NT2/D1 (cell line): ENCODE measurements around the gene MCCC1.
"Not testable (repeated sequence)": the region's sequence is repeated elsewhere in the genome, so short reads cannot be mapped to it uniquely, and the experiment has no call there.

Experiments
- DNase-seq: peaks from one replicate; pipeline ENCODE4 v3.0.0-alpha.2; 2011; ENCODE audit warnings: low read depth, low spot score
- H3K27me3 ChIP-seq: 2 replicates; pipeline ENCODE4 v1.6.0; 2011; ENCODE audit warnings: mild to moderate bottlenecking; ENCODE audit not compliant: insufficient read length, insufficient read depth
- H3K36me3 ChIP-seq: 2 replicates; pipeline ENCODE4 v1.6.1; 2011; ENCODE audit warnings: mild to moderate bottlenecking, low read length, mixed read lengths; ENCODE audit not compliant: insufficient read depth, insufficient read length
- H3K4me1 ChIP-seq: 2 replicates; pipeline ENCODE4 v1.5.1; 2011; ENCODE audit not compliant: insufficient read depth, insufficient read length
- H3K4me3 ChIP-seq: 2 replicates; pipeline ENCODE4 v1.5.1; 2011; ENCODE audit warnings: low read depth; ENCODE audit not compliant: insufficient read length
- H3K9ac ChIP-seq: 2 replicates; pipeline ENCODE4 v1.6.0; 2011; ENCODE audit warnings: low read depth; ENCODE audit not compliant: insufficient read length
- H3K9me3 ChIP-seq: 2 replicates; pipeline ENCODE4 v1.5.1; 2011; ENCODE audit warnings: mild to moderate bottlenecking, low read length; ENCODE audit not compliant: insufficient read depth
- SUZ12 ChIP-seq: IDR thresholded peaks from 2 replicates; pipeline ENCODE4 v1.6.1; 2011; ENCODE audit not compliant: insufficient read length, insufficient read depth; ENCODE audit errors: extremely low read depth
- YY1 ChIP-seq: IDR thresholded peaks from 2 replicates; pipeline ENCODE4 v1.6.1; 2011; ENCODE audit not compliant: insufficient read length, insufficient read depth
- ZNF274 ChIP-seq: IDR thresholded peaks from 2 replicates; pipeline ENCODE4 v1.6.1; 2011; ENCODE audit warnings: mild to moderate bottlenecking, low read depth, low read length

MCCC1 gene

GRCh38 chr3:183069086-183069485 is 30.2 kb downstream of the MCCC1 start:
- no peaks in the 10 kb centered on the region for H3K4me1 ChIP-seq
- H3K4me3 ChIP-seq: no peak overlapping the region
- no peak overlapping the region for H3K9ac ChIP-seq
- H3K9me3 ChIP-seq: peaks cover 13% of the 10 kb centered on the region
- no peak for TF ChIP-seq YY1
- TF ChIP-seq SUZ12: no peak
- no peak for TF ChIP-seq ZNF274
- no peak for DNase-seq
- peaks cover 20% of the 10 kb centered on the region for H3K36me3 ChIP-seq
- H3K27me3 ChIP-seq: no peaks in the 10 kb centered on the region

- not testable (repeated sequence) for H3K4me1 ChIP-seq, H3K9ac ChIP-seq, H3K4me3 ChIP-seq, H3K27me3 ChIP-seq, DNase-seq
- peaks cover 20% of the 10 kb centered on the region for H3K36me3 ChIP-seq
- H3K9me3 ChIP-seq: peaks cover 13% of the 10 kb centered on the region
Observed at GRCh38 chr3:183066891-183067290, 32.4 kb downstream of the MCCC1 start.

DNA sequence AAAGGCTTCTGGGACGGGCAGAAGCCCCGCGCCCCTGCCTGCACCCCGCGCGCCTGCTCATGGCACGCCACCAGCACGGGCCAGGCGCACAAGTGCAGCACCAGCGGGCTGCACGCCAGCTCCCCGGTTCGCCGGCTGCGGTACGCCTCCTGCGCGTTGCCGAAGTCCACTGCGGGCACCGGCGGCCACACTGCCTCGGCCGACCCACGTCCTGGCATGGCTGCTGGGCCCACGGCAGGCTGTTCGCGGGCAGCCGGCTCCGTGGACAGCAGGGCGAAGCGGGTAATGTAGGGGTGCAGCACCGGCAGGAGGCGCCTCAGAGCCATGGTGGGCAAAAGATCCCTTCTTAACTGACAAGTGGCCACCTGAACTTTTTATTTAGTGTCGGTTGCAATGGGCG is 34.8 kb downstream of the MCCC1 start:
- H3K9ac ChIP-seq: no peak overlapping the region
- H3K36me3 ChIP-seq: peaks cover 4% of the 10 kb centered on the region
- TF ChIP-seq SUZ12: no peak
- H3K4me3 ChIP-seq: no peak overlapping the region
- peaks cover 3% of the 10 kb centered on the region for H3K4me1 ChIP-seq
- no peak for DNase-seq
- H3K9me3 ChIP-seq: peaks cover 13% of the 10 kb centered on the region
- H3K27me3 ChIP-seq: no peaks in the 10 kb centered on the region

DNA sequence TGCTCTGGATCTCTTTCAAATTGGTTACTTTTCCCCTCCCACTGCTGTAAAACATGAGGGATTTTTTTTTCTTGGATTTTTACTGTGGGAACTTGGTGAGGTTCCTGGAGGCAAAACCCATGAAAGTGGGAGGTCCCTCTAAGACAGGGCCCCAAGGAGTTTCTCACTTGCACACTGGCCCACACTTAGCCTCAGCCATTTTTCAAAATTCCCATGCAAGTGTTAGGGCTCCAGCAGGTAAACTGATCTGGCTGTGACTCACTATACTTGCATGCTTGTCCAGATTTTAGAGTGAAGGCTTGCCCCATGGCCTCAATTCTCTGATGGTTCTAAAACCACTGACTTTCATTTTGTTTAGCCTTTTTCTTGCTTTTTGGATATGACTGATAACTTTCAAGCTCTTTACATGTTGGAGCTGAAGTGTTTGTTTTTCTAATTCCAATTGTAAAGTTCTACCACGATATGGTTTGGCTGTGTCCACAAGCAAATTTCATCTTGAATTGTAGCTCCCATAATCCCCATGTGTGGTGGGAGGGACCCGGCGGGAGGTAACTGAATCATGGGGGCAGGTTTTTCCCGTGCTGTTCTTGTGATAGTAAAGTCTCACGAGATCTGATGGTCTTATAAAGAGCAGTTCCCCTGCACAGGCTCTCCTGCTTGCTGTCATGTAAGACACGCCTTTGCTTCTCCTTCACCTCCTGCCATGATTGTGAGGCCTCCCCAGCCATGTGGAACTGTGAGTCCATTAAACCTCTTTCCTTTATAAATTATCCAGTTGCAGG is 37.7 kb downstream of the MCCC1 start:
- Histone ChIP-seq H3K27me3 (no peaks in the 10 kb centered on the region), H3K9me3 (peaks cover 3% of the 10 kb centered on the region), H3K9ac (no peak overlapping the region), H3K4me3 (no peak overlapping the region), H3K36me3 (no peaks in the 10 kb centered on the region), H3K4me1 (peaks cover 3% of the 10 kb centered on the region)
- no peak for DNase-seq
- no peak for TF ChIP-seq ZNF274
- no peak for TF ChIP-seq YY1
- no peak for TF ChIP-seq SUZ12

- H3K9me3 ChIP-seq: no peaks in the 10 kb centered on the region
- H3K4me3 ChIP-seq: no peak overlapping the region
- H3K9ac ChIP-seq: no peak overlapping the region
- H3K36me3 ChIP-seq: no peaks in the 10 kb centered on the region
- peaks cover 3% of the 10 kb centered on the region for H3K4me1 ChIP-seq
- no peak for DNase-seq
- no peak for TF ChIP-seq ZNF274
- no peak for TF ChIP-seq YY1
- no peak for TF ChIP-seq SUZ12
- no peaks in the 10 kb centered on the region for H3K27me3 ChIP-seq
Observed at GRCh38 chr3:183058351-183058750, 40.9 kb downstream of the MCCC1 start.

DNA sequence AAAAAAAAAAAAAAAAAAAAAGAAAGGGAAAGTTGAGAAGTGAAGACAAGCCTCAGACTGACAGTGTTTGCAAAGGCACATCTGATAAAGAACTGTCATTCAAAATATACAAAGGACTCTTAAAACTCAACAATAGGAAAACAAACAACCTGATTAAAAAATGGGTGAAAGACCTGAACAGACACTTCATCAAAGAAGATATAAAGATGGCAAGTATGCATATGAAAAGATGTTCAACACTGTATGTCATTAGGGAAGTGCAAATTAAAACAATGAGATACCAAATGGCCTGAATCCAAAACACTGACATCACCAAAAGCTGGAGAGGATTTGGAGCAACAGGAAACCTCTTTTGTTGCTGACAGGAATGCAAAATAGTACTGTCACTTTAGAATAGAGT is 48.6 kb downstream of the MCCC1 start:
- no peak overlapping the region for H3K9ac ChIP-seq
- no peaks in the 10 kb centered on the region for H3K36me3 ChIP-seq
- DNase-seq: no peak
- no peak for TF ChIP-seq ZNF274
- peaks cover 10% of the 10 kb centered on the region; the same call in 1 of the 2 replicates for H3K9me3 ChIP-seq
- no peaks in the 10 kb centered on the region for H3K4me1 ChIP-seq
- no peaks in the 10 kb centered on the region for H3K27me3 ChIP-seq
- no peak overlapping the region for H3K4me3 ChIP-seq

DNA sequence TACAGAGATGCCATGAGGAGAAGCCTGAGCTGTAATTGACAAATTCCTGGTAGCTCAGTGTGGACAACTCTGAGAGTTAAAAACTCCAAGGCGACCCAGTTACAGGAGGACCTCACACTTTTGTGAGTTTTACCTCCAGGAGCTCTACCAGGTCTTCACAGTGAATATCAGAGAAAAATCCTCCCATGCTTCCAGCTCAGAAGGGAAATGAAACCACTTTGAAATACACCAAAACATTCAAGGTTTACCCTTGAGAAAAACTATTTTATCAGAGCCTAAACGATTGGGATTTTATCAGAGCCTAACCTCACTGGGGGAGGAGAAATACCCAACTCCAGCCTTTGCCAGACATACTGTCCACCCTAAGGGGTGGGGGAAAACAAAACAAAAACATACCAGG is 52.4 kb downstream of the MCCC1 start:
- H3K9me3 ChIP-seq: peaks cover 6% of the 10 kb centered on the region; the same call in 1 of the 2 replicates

DNA sequence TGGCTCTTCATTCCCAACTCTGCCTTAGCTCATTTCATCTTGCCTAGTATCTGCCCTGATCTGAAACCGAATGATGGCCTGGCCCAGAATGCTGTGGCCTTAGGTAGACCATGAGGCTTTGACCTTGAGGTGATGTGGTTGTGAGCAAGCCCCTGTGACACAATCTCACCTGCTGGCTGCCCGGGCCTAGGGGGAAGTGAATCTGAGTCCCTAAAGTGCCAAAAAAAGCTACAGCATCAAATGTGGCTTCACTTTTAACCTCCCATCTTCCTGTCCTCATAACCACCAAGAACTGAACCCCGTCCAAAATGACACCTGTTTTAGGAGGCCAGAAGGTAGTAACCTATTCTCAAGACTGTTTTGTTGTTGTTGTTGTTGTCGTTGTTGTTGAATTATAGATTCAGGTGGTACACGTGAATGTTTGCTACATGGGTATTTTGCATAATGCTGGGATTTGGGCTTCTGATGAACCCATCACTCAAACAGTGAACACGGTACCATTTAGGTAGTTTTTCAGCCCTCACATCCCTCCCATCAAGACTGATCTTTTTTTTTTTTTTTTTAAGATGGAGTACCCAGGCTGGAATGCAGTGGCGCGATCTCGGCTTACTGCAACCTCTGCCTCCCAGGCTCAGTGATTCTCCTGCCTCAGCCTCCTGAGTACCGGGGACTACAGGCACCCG is 54.6 kb downstream of the MCCC1 start:
- Histone ChIP-seq H3K36me3 (peaks cover 14% of the 10 kb centered on the region), H3K27me3 (no peaks in the 10 kb centered on the region), H3K9me3 (no peaks in the 10 kb centered on the region), H3K4me1 (no peaks in the 10 kb centered on the region), H3K4me3 (no peak overlapping the region), H3K9ac (no peak overlapping the region)
- DNase-seq: no peak
- TF ChIP-seq YY1 (no peak), ZNF274 (no peak), SUZ12 (no peak)

More for the DNA sequence above, 52.4 kb downstream of the MCCC1 start:
- DNase-seq: no peak
- Histone ChIP-seq H3K36me3 (peaks cover 11% of the 10 kb centered on the region), H3K9ac (no peak overlapping the region), H3K27me3 (no peaks in the 10 kb centered on the region), H3K4me1 (no peaks in the 10 kb centered on the region), H3K4me3 (no peak overlapping the region)
- TF ChIP-seq YY1 (no peak), ZNF274 (no peak), SUZ12 (no peak)
